GM10847 (cell line): ENCODE results near the gene RMC1.

Experiments
- POLR2A ChIP-seq: IDR thresholded peaks from 2 replicates; pipeline ENCODE4 v1.6.1; 2011; ENCODE audit not compliant: insufficient read length; ENCODE audit errors: extremely low read depth

RMC1 gene

GRCh38 chr18:23568281-23569138 is 65.2 kb downstream of the RMC1 start:
- TF ChIP-seq POLR2A = no peak

GRCh38 chr18:23569299-23570063 is 66.2 kb downstream of the RMC1 start:
- no peak for TF ChIP-seq POLR2A

GRCh38 chr18:23570912-23571504 is 67.7 kb downstream of the RMC1 start:
- no peak for TF ChIP-seq POLR2A

- TF ChIP-seq POLR2A = no peak
Observed at GRCh38 chr18:23572012-23572411, 68.7 kb downstream of the RMC1 start.

- no peak for TF ChIP-seq POLR2A
Observed at GRCh38 chr18:23572570-23572969, 69.3 kb downstream of the RMC1 start.

GRCh38 chr18:23573020-23573419 is 69.7 kb downstream of the RMC1 start:
- no peak for TF ChIP-seq POLR2A

- no peak for TF ChIP-seq POLR2A
Observed at GRCh38 chr18:23573626-23574431, 70.5 kb downstream of the RMC1 start.

GRCh38 chr18:23574611-23575308 is 71.4 kb downstream of the RMC1 start:
- TF ChIP-seq POLR2A = no peak

- no peak for TF ChIP-seq POLR2A
Observed at GRCh38 chr18:23575309-23575651, 72.0 kb downstream of the RMC1 start.

GRCh38 chr18:23578067-23578701 is 74.9 kb downstream of the RMC1 start:
- no peak for TF ChIP-seq POLR2A

GRCh38 chr18:23578891-23579653 is 75.8 kb downstream of the RMC1 start:
- TF ChIP-seq POLR2A = no peak

- no peak for TF ChIP-seq POLR2A
Observed at GRCh38 chr18:23580677-23581367, 77.5 kb downstream of the RMC1 start.
